Osteocyte (in vitro differentiated cells): ENCODE measurements around the gene PAX8. TPM values are rescaled to one million over a fixed set of nuclear protein-coding genes. Genes with fewer than 3 reads are reported as not detected.

Experiments
- DNase-seq: peaks from one replicate; pipeline ENCODE4 v3.0.0; 2021; ENCODE audit warnings: mixed read lengths; ENCODE audit not compliant: unreplicated experiment; ENCODE audit errors: extremely low spot score
- H3K27ac Mint-ChIP-seq: one replicate; pipeline ENCODE4 v1.8.0; 2021; ENCODE audit warnings: mild to moderate bottlenecking, mixed read lengths; ENCODE audit not compliant: unreplicated experiment
- H3K27me3 Mint-ChIP-seq: one replicate; pipeline ENCODE4 v1.8.0; 2021; ENCODE audit warnings: mixed read lengths; ENCODE audit not compliant: unreplicated experiment
- H3K36me3 Mint-ChIP-seq: one replicate; pipeline ENCODE4 v1.8.0; 2021; ENCODE audit warnings: mixed read lengths; ENCODE audit not compliant: unreplicated experiment
- H3K4me1 Mint-ChIP-seq: one replicate; pipeline ENCODE4 v1.8.0; 2021; ENCODE audit warnings: mixed read lengths; ENCODE audit not compliant: unreplicated experiment
- H3K4me3 Mint-ChIP-seq: one replicate; pipeline ENCODE4 v1.8.0; 2021; ENCODE audit warnings: mild to moderate bottlenecking, moderate library complexity, mixed read lengths; ENCODE audit not compliant: unreplicated experiment
- H3K9me3 Mint-ChIP-seq: one replicate; pipeline ENCODE4 v1.8.0; 2021; ENCODE audit warnings: mixed read lengths; ENCODE audit not compliant: unreplicated experiment
- CTCF ChIP-seq: fragments of 200-600 bp; sonication (generic); IDR thresholded peaks from 2 replicates; pipeline ENCODE4 v1.5.0; 2021; ENCODE audit warnings: antibody characterized with exemption, mild to moderate bottlenecking, moderate library complexity
- total RNA-seq: library from RNA; stranded (reverse); gene quantifications from 2 replicates; pipeline ENCODE4 v1.2.1, GENCODE V29; 2021

PAX8 gene
- total RNA-seq, 1 donor from 2014 or later = not detected

- no peak for TF ChIP-seq CTCF
- H3K4me3 Mint-ChIP-seq = no peak overlapping the region
Measured at GRCh38 chr2:113255140-113256070, 23.3 kb downstream of the PAX8 start.

GRCh38 chr2:113253453-113253852 is 25.3 kb downstream of the PAX8 start:
- TF ChIP-seq CTCF = no peak
- no peak for DNase-seq
- H3K4me1 Mint-ChIP-seq = peaks cover 24% of the 10 kb centered on the region
- no peaks in the 10 kb centered on the region for H3K27me3 Mint-ChIP-seq
- no peak overlapping the region for H3K4me3 Mint-ChIP-seq
- no peaks in the 10 kb centered on the region for H3K9me3 Mint-ChIP-seq
- H3K27ac Mint-ChIP-seq = no peak overlapping the region
- no peaks in the 10 kb centered on the region for H3K36me3 Mint-ChIP-seq

More at GRCh38 chr2:113255140-113256070, 23.3 kb downstream of the PAX8 start:
- Mint-ChIP-seq H3K27ac (peak overlapping the region; percentile 27), H3K36me3 (no peaks in the 10 kb centered on the region), H3K4me1 (peaks cover 22% of the 10 kb centered on the region), H3K27me3 (no peaks in the 10 kb centered on the region), H3K9me3 (no peaks in the 10 kb centered on the region)
- no peak for DNase-seq

- Mint-ChIP-seq H3K27ac (no peak overlapping the region), H3K27me3 (no peaks in the 10 kb centered on the region), H3K4me1 (peaks cover 19% of the 10 kb centered on the region), H3K4me3 (no peak overlapping the region), H3K36me3 (no peaks in the 10 kb centered on the region), H3K9me3 (no peaks in the 10 kb centered on the region)
- no peak for TF ChIP-seq CTCF
- no peak for DNase-seq
Measured at GRCh38 chr2:113252047-113252590, 26.6 kb downstream of the PAX8 start.

GRCh38 chr2:113251118-113251517 is 27.6 kb downstream of the PAX8 start:
- H3K4me3 Mint-ChIP-seq = no peak overlapping the region
- peaks cover 21% of the 10 kb centered on the region for H3K4me1 Mint-ChIP-seq
- TF ChIP-seq CTCF = no peak
- H3K36me3 Mint-ChIP-seq = no peaks in the 10 kb centered on the region
- H3K27ac Mint-ChIP-seq = no peak overlapping the region
- H3K9me3 Mint-ChIP-seq = no peaks in the 10 kb centered on the region
- no peaks in the 10 kb centered on the region for H3K27me3 Mint-ChIP-seq
- no peak for DNase-seq
